Retinal pigment epithelial cell (primary cell): Measurements from ENCODE around the gene SMAD6.

ENCODE experiments used
- DNase-seq: peaks from one replicate; pipeline ENCODE4 v3.0.0-alpha.2; 2010; ENCODE audit warnings: low read depth
- H3K4me3 ChIP-seq: 2 replicates; pipeline ENCODE4 v1.5.1; 2011; ENCODE audit warnings: mild to moderate bottlenecking, low read length, control low read depth, moderate library complexity
- TF ChIP-seq, protein P1 (sequence below): conservative IDR thresholded peaks from 2 replicates; pipeline ENCODE4 v1.5.1; 2011; ENCODE audit warnings: low read depth, low read length, control low read depth, inconsistent platforms

SMAD6 gene

GRCh38 chr15:66786708-66787488 lies 84.9 kb downstream of the SMAD6 start:
- DNase-seq: no peak
- no peak overlapping the region for H3K4me3 ChIP-seq
- TF ChIP-seq, protein P1, sequence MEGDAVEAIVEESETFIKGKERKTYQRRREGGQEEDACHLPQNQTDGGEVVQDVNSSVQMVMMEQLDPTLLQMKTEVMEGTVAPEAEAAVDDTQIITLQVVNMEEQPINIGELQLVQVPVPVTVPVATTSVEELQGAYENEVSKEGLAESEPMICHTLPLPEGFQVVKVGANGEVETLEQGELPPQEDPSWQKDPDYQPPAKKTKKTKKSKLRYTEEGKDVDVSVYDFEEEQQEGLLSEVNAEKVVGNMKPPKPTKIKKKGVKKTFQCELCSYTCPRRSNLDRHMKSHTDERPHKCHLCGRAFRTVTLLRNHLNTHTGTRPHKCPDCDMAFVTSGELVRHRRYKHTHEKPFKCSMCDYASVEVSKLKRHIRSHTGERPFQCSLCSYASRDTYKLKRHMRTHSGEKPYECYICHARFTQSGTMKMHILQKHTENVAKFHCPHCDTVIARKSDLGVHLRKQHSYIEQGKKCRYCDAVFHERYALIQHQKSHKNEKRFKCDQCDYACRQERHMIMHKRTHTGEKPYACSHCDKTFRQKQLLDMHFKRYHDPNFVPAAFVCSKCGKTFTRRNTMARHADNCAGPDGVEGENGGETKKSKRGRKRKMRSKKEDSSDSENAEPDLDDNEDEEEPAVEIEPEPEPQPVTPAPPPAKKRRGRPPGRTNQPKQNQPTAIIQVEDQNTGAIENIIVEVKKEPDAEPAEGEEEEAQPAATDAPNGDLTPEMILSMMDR: no peak

DNA sequence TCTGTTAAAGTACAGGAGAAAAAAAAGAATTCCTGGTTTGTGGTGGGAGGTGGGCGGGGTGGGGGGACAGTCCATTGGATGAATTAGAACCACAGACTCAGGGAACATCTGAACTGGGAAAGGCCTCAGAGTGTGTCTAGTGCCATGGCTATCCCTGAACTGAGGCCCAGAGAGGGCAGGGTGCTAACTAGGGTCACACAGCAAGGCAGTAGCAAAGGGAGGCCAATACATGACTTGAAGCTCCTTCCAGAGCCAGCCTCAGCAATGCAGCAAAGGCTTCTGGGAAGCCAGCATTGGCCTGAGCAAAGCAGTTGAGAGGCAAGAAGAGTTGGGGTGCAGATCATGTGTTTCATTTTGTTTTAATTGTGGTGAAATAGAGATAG lies 85.4 kb downstream of the SMAD6 start:
- H3K4me3 ChIP-seq: no peak overlapping the region
- TF ChIP-seq, protein P1: no peak
- no peak for DNase-seq

DNA sequence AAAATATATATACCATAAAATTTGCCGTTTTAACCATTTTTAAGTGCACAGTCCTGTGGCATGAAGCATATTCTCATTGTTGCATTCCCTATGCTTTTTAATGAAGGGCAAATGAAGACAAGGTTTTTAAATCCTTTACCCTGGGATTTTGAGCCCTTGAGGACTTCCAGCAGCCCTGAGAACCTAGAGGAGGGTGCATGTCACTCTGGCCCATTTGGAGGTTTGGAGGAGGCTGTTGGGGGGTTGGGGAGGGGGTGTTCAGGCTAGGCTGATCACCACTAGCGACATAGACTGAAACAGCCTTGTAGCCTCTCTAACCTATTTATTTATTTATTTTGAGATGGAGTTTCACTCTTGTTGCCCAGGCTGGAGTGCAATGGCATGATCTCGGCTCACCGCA lies 86.0 kb downstream of the SMAD6 start:
- TF ChIP-seq, protein P1: no peak
- no peak for DNase-seq
- H3K4me3 ChIP-seq: no peak overlapping the region

DNA sequence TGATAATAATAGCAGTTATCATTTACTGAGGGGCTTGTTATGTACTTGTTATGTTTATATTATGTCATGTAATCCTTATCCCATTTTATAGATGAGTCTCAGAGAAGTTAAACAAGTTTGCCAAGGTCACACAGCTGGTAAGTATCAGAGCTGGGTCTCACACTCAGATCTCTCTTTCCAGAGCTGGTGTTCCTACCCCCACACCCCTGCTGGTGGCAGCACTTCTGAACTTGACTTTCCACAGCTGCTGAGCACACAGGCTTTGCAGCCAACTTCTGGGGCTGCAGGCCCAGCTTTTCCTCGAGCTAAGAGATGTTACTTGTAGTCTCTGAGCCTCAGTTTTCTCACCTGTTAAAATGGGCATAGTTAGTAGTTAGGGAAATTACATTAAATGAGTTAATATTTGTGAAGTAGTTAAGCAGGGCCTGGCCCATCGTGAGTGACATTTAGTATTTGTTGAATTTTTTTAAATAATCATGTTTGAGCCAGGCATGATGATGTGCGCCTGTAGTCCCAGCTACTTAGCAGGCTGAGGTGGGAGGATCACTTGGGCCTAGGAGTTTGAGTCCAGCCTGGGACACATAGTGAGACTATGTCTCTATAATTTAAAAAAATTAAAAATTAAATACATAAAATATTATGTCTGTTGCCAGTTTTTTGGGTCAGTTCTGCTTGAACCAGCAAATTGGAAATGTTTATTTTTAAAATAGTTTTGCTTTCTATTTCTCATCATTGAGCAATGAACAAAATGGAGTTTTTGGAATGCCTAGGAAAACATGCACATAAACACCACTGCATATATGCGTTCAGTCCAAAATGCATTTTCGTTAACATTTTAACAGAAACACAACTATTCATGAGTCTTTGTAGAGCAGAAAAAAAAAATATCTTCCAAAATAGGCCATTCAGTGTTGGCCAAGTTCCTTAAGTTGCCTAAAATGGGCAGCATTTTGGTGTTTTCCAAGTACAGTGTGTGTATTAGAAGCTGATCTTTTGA lies 87.3 kb downstream of the SMAD6 start:
- TF ChIP-seq, protein P1: peak; percentile 68
- DNase-seq: no peak
- no peak overlapping the region for H3K4me3 ChIP-seq

DNA sequence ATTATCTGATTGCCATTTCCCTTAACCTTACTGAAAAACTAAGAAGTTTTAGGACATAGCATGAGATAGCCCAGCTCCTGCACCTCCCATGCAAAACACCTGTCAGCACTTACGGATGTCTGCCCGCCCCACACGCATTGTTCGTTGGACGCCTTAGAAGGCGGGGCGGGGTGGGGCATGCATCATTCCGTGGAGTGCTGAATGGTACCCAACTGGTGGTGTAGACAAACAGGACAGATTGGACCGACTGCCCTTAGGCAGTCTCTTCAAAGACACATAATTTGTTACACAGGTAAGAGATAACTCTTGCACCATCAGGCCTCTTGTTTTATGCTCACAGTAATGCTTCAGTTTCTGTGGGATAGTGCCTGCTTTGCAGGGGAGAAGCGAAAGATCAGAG lies 93.8 kb downstream of the SMAD6 start:
- TF ChIP-seq, protein P1: no peak
- no peak overlapping the region for H3K4me3 ChIP-seq
- no peak for DNase-seq

GRCh38 chr15:66796343-66796742 lies 94.3 kb downstream of the SMAD6 start:
- TF ChIP-seq, protein P1: no peak
- DNase-seq: no peak
- H3K4me3 ChIP-seq: no peak overlapping the region
